Superior temporal gyrus (tissue), 1 donor: ENCODE data around the gene SLC50A1.

Experiments
- DNase-seq: peaks from one replicate; pipeline ENCODE4 v3.0.0-alpha.2; 2016; ENCODE audit errors: extremely low spot score

Gene SLC50A1

DNA sequence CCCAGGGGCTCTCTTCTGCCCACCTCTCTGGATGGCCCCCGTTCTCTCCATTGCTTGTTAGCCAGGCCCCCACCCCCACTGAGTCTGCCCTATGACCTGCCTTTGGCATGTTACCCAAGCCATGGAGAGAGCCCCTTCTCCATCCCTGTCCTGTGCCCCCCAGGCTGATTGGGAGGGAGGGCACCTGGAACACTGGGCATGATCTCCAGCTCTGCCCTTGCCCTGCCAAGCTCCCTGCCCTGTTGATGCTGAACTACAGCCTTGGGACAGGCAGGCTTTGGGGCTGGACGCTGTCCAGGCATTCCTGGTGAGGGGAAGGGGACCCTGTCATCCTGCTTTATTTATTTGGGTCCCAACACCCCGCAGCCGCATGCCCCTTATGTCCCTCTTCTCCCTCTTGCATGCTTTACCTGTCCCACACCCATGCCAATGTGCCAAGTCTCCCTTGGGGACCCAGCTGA is 48.7 kb downstream of the SLC50A1 start:
- DNase-seq: no peak

DNA sequence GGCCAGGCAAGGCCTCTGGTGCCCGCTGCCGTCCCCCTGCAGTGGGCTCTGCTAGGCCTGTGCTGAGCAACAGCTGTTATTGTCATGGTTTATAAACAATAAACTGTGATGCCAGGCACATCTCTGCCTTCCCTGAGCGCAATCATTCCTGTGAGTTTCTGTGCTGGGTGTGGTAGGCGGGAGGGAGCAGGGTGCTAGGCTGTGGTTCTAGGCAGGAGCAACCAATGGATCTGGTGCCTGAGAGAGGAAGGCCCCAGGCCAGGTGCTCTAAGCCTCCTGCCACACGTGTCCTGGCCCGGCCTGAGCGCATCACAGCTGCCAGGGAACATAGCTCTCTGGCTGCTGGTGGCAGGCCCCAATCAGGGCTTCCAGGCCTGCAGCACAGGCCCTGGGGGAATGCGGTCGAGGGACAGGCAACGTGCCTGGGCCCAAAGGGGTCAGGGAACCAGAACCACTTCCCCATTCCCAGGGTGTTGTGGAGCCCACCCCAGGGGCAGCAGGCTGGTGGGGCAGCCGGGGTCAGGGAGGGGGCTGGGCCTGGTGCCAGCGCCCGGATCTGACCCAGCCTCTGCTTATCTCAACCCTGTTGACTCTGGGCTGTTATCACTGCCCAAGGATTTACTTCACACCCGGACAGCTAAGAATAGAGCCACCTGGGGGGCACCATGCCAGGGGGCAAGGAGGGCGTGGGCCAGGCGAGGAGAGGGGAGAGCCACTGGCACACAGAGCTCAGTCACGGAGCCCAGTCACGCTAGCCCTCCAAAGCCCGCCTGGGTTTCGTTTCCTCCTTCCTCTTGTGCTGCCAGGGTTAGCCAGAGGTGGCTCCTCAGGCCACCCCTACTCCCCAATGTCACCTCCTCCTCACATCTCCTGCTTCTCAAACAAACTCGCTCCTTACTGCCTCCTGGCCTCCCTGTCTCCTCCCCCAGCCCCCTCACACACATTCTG is 49.5 kb downstream of the SLC50A1 start:
- DNase-seq: no peak

DNA sequence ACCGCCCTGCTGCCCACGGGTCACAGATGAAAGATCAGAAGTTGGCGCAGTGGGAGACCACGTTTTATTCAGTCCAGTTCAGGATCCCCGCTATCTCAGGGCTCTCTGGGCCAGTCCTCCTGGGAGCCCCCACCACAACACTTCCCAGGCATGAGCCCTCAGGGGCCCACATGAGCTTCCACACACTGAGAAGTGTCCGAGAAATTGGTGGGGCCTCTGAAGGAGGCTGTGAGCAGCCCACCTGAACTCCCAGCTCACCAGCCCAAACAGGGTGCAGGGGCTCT is 50.1 kb downstream of the SLC50A1 start:
- no peak for DNase-seq

DNA sequence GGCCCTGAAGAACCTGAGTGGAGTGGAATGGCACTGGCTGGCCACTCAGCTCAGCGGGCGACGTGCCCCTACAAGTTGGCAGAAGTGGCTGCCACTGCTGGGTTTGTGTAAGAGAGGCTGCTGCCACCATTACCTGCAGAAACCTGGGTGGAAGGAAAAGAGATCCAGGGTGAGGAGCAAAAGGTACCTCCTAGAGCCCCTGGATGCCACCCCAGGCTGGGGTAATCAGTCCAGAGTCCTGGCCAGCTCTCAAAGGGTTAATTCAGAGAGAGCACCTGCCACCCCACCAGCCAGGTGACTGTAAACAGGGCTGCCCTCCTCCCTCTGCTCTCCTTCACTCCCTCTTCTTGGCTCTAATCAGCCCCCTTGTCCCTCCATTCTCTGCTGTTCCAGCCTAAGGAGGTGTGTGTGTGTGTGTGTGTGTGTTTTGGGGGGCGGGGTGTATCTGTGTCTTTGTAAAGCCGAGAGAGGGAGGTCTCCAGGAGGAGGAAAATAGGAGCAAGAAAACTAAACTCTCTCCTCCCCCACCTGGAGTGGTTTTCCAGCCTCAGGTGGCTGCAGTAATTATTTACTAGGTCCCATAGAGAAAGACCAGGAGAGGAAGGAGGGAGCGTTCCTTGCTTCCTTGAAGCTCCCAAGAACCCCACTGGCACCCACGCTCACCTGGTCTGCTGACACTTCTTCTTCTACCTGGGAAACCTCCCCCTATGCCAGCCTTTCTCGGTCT is 50.6 kb downstream of the SLC50A1 start:
- no peak for DNase-seq

DNA sequence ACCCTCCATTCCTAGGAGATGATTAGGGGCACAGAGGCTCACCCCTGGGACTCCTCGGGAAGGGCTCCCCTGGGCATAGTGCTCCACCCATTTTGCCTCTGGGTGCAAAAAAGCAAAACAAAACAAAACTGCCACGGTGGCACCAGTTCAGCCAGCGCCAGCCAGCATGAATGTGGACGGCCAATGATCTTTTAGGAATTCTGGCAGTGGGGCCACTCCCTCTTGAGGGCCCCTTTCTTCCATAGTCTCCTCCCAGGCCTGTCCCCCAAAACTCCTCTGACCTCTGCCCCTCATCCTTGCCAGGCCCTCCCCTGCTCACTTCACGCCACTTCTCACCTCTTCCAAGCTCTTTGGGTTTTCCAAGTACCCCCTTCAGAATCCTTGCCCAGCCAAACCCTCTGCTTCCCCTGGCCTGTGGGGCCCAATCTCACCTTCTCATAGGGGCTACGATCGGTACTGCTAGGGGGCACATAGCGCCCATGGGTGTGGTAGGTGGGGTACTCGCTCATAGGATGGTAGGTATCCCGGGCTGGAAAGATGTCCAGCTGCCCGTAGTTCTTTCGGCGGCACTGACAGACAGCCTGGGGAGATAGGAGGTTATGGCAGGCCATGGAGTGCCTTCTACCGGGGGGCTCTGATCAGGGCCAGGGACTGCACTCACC is 51.3 kb downstream of the SLC50A1 start:
- no peak for DNase-seq

DNA sequence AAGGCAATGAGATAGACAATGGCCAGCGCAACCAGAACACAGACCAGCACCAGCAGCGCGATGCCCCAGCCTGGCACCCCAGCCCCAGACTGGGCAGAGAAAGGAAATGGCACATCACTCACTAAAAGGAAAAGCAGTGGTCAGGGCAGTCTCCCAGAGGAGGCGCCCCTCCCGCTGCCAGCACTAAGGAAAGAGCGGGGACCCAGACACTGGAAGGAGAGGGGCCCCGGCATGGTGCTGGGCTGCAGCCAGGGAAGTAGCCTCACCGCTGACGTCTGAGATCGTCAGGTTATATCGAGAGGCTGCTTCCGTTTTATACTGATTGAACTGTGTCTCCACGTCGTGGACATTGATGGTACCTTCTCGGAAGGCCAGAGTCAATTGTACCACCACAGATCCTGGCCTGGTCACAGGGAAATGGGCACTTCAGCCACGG is 51.8 kb downstream of the SLC50A1 start:
- DNase-seq: no peak

DNA sequence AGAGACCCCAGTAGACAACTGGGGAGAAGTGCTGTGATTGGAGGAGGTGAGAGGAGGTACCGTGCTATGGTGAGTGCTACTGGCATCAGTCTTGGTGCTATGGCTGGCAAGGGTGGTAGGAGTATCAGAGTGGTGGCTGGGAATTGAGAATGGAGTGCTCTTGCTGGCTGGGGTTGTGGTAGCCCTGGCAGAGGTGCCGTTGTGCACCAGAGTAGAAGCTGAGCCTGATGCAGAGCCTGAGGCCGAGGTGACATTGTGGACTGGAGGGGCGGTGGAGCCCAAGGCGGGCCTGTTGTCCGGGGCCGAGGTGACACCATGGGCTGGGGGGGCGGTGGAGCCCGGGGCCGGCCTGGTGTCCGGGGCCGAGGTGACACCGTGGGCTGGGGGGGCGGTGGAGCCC is 52.6 kb downstream of the SLC50A1 start:
- DNase-seq: no peak
